ENCODE results near the gene CNNM2. TPM values are rescaled to one million over a fixed set of nuclear protein-coding genes. Genes with fewer than 3 reads are reported as not detected.

CNNM2 gene
- total RNA-seq, 3 donors from 2014 or later (not counting 1 experiment from before 2014, with no cell fraction given), result 8.6 to 18.0 (median 16.7) TPM

DNA sequence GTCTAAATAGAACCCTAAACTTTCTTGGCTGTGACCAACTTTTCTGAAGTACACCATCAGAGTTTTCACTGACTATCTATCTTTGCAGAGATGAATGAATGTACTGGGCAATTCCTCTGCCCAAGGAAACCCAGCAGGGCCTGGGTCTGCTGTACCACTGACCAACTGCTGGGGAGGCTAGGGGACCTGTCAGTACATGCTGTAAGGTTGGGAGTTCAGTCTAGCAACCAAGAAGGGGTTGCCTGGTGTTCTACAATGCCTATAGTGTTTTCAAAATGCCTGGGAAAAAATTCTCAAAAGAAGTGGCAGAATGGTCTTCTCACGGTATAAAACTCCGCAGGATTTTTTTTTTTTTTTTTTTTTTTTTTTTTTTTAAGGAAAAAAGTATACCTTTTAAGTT is 168.7 kb downstream of the CNNM2 start:
- Mint-ChIP-seq H3K36me3 (peaks cover 21% of the 10 kb centered on the region), H3K27ac (no peak overlapping the region)
- H3K36me3 ChIP-seq (ENCODE audit: control insufficient read depth, insufficient read depth, low read length), result peaks cover 71% of the 10 kb centered on the region

GRCh38 chr10:103089493-103089892 is 171.4 kb downstream of the CNNM2 start:
- DNase-seq (no peak), ATAC-seq (no peak)
- Mint-ChIP-seq H3K27me3 (ENCODE audit: low read depth in 2 of 2) (no peaks in the 10 kb centered on the region), H3K36me3 (peaks cover 35% of the 10 kb centered on the region), H3K4me1 (no peaks in the 10 kb centered on the region), H3K27ac (no peak overlapping the region), H3K4me3 (no peak overlapping the region), H3K9me3 (no peaks in the 10 kb centered on the region)
- no peak overlapping the region for H3K27ac ChIP-seq (ENCODE audit: low read length)
- WGBS (ENCODE audit: insufficient coverage), result 96% methylated on average over 6 of the region's 10 CpGs
- peaks cover 86% of the 10 kb centered on the region for H3K36me3 ChIP-seq (ENCODE audit: control insufficient read depth, insufficient read depth, low read length)
- TF ChIP-seq CTCF (IDR thresholded peaks at IDR 0.05), result no peak
- intact Hi-C loops (cut with micrococcal nuclease), result no loop called here
- no peaks in the 10 kb centered on the region for H3K9me3 ChIP-seq (ENCODE audit: control insufficient read depth, insufficient read depth, low read length)
- no peaks in the 10 kb centered on the region for H3K27me3 ChIP-seq (ENCODE audit: control insufficient read depth, insufficient read depth, low read length)
- H3K4me3 ChIP-seq (ENCODE audit: low read length), result no peak overlapping the region
- no peaks in the 10 kb centered on the region for H3K4me1 ChIP-seq (ENCODE audit: control insufficient read depth, insufficient read depth, low read length)

More for the DNA sequence above, 168.7 kb downstream of the CNNM2 start:
- Histone ChIP-seq H3K27ac (ENCODE audit: low read length) (no peak overlapping the region), H3K4me3 (ENCODE audit: low read length) (no peak overlapping the region), H3K27me3 (ENCODE audit: control insufficient read depth, insufficient read depth, low read length) (no peaks in the 10 kb centered on the region), H3K4me1 (ENCODE audit: control insufficient read depth, insufficient read depth, low read length) (no peaks in the 10 kb centered on the region), H3K9me3 (ENCODE audit: control insufficient read depth, insufficient read depth, low read length) (no peaks in the 10 kb centered on the region)
- Mint-ChIP-seq H3K27me3 (ENCODE audit: low read depth in 2 of 2) (no peaks in the 10 kb centered on the region), H3K4me3 (no peak overlapping the region), H3K4me1 (no peaks in the 10 kb centered on the region), H3K9me3 (no peaks in the 10 kb centered on the region)
- ATAC-seq, result no peak
- WGBS (ENCODE audit: insufficient coverage), result no CpG with 5 or more reads among the region's 2 CpGs
- no peak for TF ChIP-seq CTCF (IDR thresholded peaks at IDR 0.05)
- DNase-seq, result no peak
- intact Hi-C loops (cut with micrococcal nuclease), result no loop called here

GRCh38 chr10:103090911-103091310 is 172.8 kb downstream of the CNNM2 start:
- intact Hi-C loops (cut with micrococcal nuclease), result no loop called here
- H3K27ac ChIP-seq (ENCODE audit: low read length), result no peak overlapping the region
- no peak for ATAC-seq

More at GRCh38 chr10:103090911-103091310, 172.8 kb downstream of the CNNM2 start:
- H3K27me3 ChIP-seq (ENCODE audit: control insufficient read depth, insufficient read depth, low read length), result no peaks in the 10 kb centered on the region
- H3K27me3 Mint-ChIP-seq (ENCODE audit: low read depth in 2 of 2), result no peaks in the 10 kb centered on the region
- peaks cover 84% of the 10 kb centered on the region for H3K36me3 ChIP-seq (ENCODE audit: control insufficient read depth, insufficient read depth, low read length)
- TF ChIP-seq CTCF (IDR thresholded peaks at IDR 0.05), result no peak
- WGBS (ENCODE audit: insufficient coverage), result 97% methylated on average over 7 of the region's 7 CpGs
- H3K4me3 ChIP-seq (ENCODE audit: low read length), result no peak overlapping the region
- H3K4me1 Mint-ChIP-seq, result no peaks in the 10 kb centered on the region
- H3K9me3 Mint-ChIP-seq, result no peaks in the 10 kb centered on the region
- DNase-seq, result no peak
- no peak overlapping the region for H3K4me3 Mint-ChIP-seq
- no peaks in the 10 kb centered on the region for H3K9me3 ChIP-seq (ENCODE audit: control insufficient read depth, insufficient read depth, low read length)
- H3K27ac Mint-ChIP-seq, result no peak overlapping the region
- no peaks in the 10 kb centered on the region for H3K4me1 ChIP-seq (ENCODE audit: control insufficient read depth, insufficient read depth, low read length)
- peaks cover 39% of the 10 kb centered on the region for H3K36me3 Mint-ChIP-seq
